GM15510 (cell line): Measurements from ENCODE around the gene TMTC2.

Experiments
- POLR2A ChIP-seq: IDR thresholded peaks from 3 replicates; pipeline ENCODE4 v1.6.1; 2011; ENCODE audit warnings: borderline replicate concordance; ENCODE audit not compliant: insufficient read length; ENCODE audit errors: extremely low read depth

TMTC2 gene

GRCh38 chr12:82780517-82780916 is 93.8 kb downstream of the TMTC2 start:
- no peak for TF ChIP-seq POLR2A

- no peak for TF ChIP-seq POLR2A
Observed at GRCh38 chr12:82781309-82781997, 94.7 kb downstream of the TMTC2 start.

- no peak for TF ChIP-seq POLR2A
Observed at GRCh38 chr12:82783435-82783834, 96.7 kb downstream of the TMTC2 start.

GRCh38 chr12:82787016-82787415 is 100.3 kb downstream of the TMTC2 start:
- TF ChIP-seq POLR2A = no peak

GRCh38 chr12:82788594-82788993 is 101.9 kb downstream of the TMTC2 start:
- no peak for TF ChIP-seq POLR2A

- no peak for TF ChIP-seq POLR2A
Observed at GRCh38 chr12:82789674-82790073, 103.0 kb downstream of the TMTC2 start.

- TF ChIP-seq POLR2A = no peak
Observed at GRCh38 chr12:82793751-82794281, 107.1 kb downstream of the TMTC2 start.

- no peak for TF ChIP-seq POLR2A
Observed at GRCh38 chr12:82797480-82797879, 110.8 kb downstream of the TMTC2 start.

GRCh38 chr12:82800185-82800584 is 113.5 kb downstream of the TMTC2 start:
- TF ChIP-seq POLR2A = no peak

- TF ChIP-seq POLR2A = no peak
Observed at GRCh38 chr12:82801951-82802610, 115.4 kb downstream of the TMTC2 start.

- no peak for TF ChIP-seq POLR2A
Observed at GRCh38 chr12:82803201-82803600, 116.5 kb downstream of the TMTC2 start.

GRCh38 chr12:82804601-82805000 is 117.9 kb downstream of the TMTC2 start:
- no peak for TF ChIP-seq POLR2A

GRCh38 chr12:82805812-82806497 is 119.2 kb downstream of the TMTC2 start:
- no peak for TF ChIP-seq POLR2A

GRCh38 chr12:82807132-82807737 is 120.5 kb downstream of the TMTC2 start:
- TF ChIP-seq POLR2A = no peak

- TF ChIP-seq POLR2A = no peak
Observed at GRCh38 chr12:82810568-82810967, 123.9 kb downstream of the TMTC2 start.

- TF ChIP-seq POLR2A = no peak
Observed at GRCh38 chr12:82817368-82817767, 130.7 kb downstream of the TMTC2 start.
